Endothelial cell of umbilical vein (primary cell): ENCODE data around the gene C10orf143. TPM values are rescaled to one million over a fixed set of nuclear protein-coding genes. Genes with fewer than 3 reads are reported as not detected.
"Not testable (repeated sequence)": the region's sequence is repeated elsewhere in the genome, so short reads cannot be mapped to it uniquely, and the experiment has no call there.

Experiments
- BruUV-seq: library from RNA; stranded (reverse); fragments of 400-500 nt; replicated peaks from 2 replicates; lab custom pipeline; 2021; lab: Mats Ljungman, UMichigan
- CTCF ChIA-PET: fragments of 300-600, 350-600 bp; sonication (Branson Sonifier 250); formaldehyde crosslinking; loops from one replicate; lab custom pipeline; 2021; ENCODE audit warnings: antibody characterized with exemption, inconsistent platforms; lab: Charles Lee
- POLR2A ChIA-PET: fragments of 300-600, 350-600 bp; sonication (Branson Sonifier 250); formaldehyde crosslinking; loops from one replicate; lab custom pipeline; 2021; ENCODE audit warnings: antibody characterized with exemption, inconsistent platforms; lab: Charles Lee
- DNase-seq: peaks from one replicate; pipeline ENCODE4 v3.0.0-alpha.2; 2011; ENCODE audit warnings: low read depth, low spot score
- FAIRE-seq: peaks from 2 replicates; lab custom pipeline; 2011; peaks lifted over from hg19 to GRCh38; lab: Jason Lieb, UNC
- H2AFZ ChIP-seq: 2 replicates; pipeline ENCODE4 v1.6.0; 2012; ENCODE audit warnings: low read depth, low read length, control low read depth, inconsistent platforms
- H3K27ac ChIP-seq: 2 replicates; pipeline ENCODE4 v1.5.1; 2011; ENCODE audit warnings: low read depth, mild to moderate bottlenecking, control low read depth, low read length, moderate library complexity; ENCODE audit not compliant: insufficient read depth
- H3K27me3 ChIP-seq, 2 experiments: 2 replicates each; pipeline versions ENCODE4 v1.6.0 to v1.6.1; 2011; ENCODE audit warnings: low read length in 2 of 2, mixed read lengths in 1 of 2; ENCODE audit not compliant: control insufficient read depth in 2 of 2, insufficient read depth in 2 of 2
- H3K36me3 ChIP-seq, 2 experiments: 2 replicates in 1 of 2; 3 replicates in 1 of 2; pipeline ENCODE4 v1.5.1; 2011; ENCODE audit warnings: low read length in 2 of 2, mild to moderate bottlenecking in 1 of 2, moderate library complexity in 1 of 2; ENCODE audit not compliant: control insufficient read depth in 2 of 2, insufficient read depth in 2 of 2; ENCODE audit errors: extremely low read depth in 1 of 2
- H3K4me1 ChIP-seq: 3 replicates; pipeline ENCODE4 v1.5.1; 2011; ENCODE audit warnings: mild to moderate bottlenecking, low read length; ENCODE audit not compliant: control insufficient read depth, insufficient read depth; ENCODE audit errors: extremely low read depth
- H3K4me2 ChIP-seq: 2 replicates; pipeline ENCODE4 v1.6.1; 2011; ENCODE audit warnings: low read length, control low read depth, mixed read lengths; ENCODE audit not compliant: insufficient read depth
- H3K4me3 ChIP-seq, 3 experiments: fragments of 200-600 bp in 1 of 3; sonication (generic), shearing (Covaris generic) in 1 of 3; replicated peaks in 1 of 3; 2 replicates each; pipeline ENCODE4 v1.5.1; 2011 to 2016; ENCODE audit warnings: control low read depth in 3 of 3, low read length in 3 of 3, mild to moderate bottlenecking in 2 of 3, inconsistent platforms in 1 of 3, low read depth in 1 of 3, moderate library complexity in 1 of 3; ENCODE audit not compliant: insufficient read depth in 1 of 3
- H3K79me2 ChIP-seq: 2 replicates; pipeline ENCODE4 v1.6.0; 2012; ENCODE audit warnings: low read length, inconsistent platforms; ENCODE audit not compliant: control insufficient read depth, insufficient read depth
- H3K9ac ChIP-seq: replicated peaks from 2 replicates; pipeline ENCODE3; 2011; ENCODE audit warnings: low read length, control low read depth; ENCODE audit not compliant: insufficient read depth; ENCODE audit errors: extremely low read depth
- H3K9me1 ChIP-seq: replicated peaks from 3 replicates; pipeline ENCODE4 v1.6.0; 2011; ENCODE audit warnings: mild to moderate bottlenecking, low read length; ENCODE audit not compliant: control insufficient read depth, insufficient read depth; ENCODE audit errors: extremely low read depth
- H3K9me3 ChIP-seq: replicated peaks from 2 replicates; pipeline ENCODE4 v1.5.1; 2012; ENCODE audit warnings: low read length, inconsistent platforms; ENCODE audit not compliant: control insufficient read depth, insufficient read depth
- H4K20me1 ChIP-seq: replicated peaks from 2 replicates; pipeline ENCODE3; 2011; ENCODE audit warnings: mild to moderate bottlenecking, low read length; ENCODE audit not compliant: control insufficient read depth, insufficient read depth; ENCODE audit errors: extremely low read depth
- CTCF ChIP-seq, 2 donors: IDR thresholded peaks; 1 replicate in 1 of 2; 2 replicates in 1 of 2; pipeline ENCODE4 v1.5.1; 2011; ENCODE audit warnings: low read length in 2 of 2, mild to moderate bottlenecking in 2 of 2, moderate library complexity in 2 of 2, control low read depth in 1 of 2, inconsistent platforms in 1 of 2, low read depth in 1 of 2; ENCODE audit not compliant: insufficient read depth in 1 of 2; ENCODE audit errors: extremely low read depth in 1 of 2
- GATA2 ChIP-seq: IDR thresholded peaks from 2 replicates; pipeline ENCODE4 v1.7.0; 2011; ENCODE audit warnings: low read depth, mild to moderate bottlenecking, moderate library complexity, mixed read lengths, low read length; ENCODE audit not compliant: insufficient read length, insufficient read depth
- MAX ChIP-seq: IDR thresholded peaks from 2 replicates; pipeline ENCODE4 v1.6.1; 2011; ENCODE audit not compliant: insufficient read depth, insufficient read length
- MYC ChIP-seq: IDR thresholded peaks from one replicate; pipeline ENCODE4 v1.6.1; 2011; ENCODE audit warnings: mild to moderate bottlenecking, low read depth, low read length
- POLR2A ChIP-seq: IDR thresholded peaks from 2 replicates; pipeline ENCODE4 v1.6.1; 2012; ENCODE audit warnings: low read depth, mild to moderate bottlenecking, control low read depth, low read length
- POLR2AphosphoS5 ChIP-seq: IDR thresholded peaks from 2 replicates; pipeline ENCODE4 v1.6.1; 2012; ENCODE audit warnings: low read depth, mild to moderate bottlenecking, control low read depth, low read length, moderate library complexity; ENCODE audit not compliant: insufficient read depth
- dilution Hi-C: fragments of 300-500 bp; cut with MboI; formaldehyde crosslinking; loops from one replicate; pipeline ENCODE4 v1.15.0; 2019; ENCODE audit warnings: low sequenced_read_pairs; ENCODE audit not compliant: extremely low pct_ligation_motif_present
- intact Hi-C: fragments of 100-400 bp; cut with micrococcal nuclease; formaldehyde crosslinking; loops from one replicate; pipeline ENCODE4 v1.10.0; 2022
- polyA plus RNA-seq, 4 experiments: library from polyadenylated mRNA; depleted of rRNA in 3 of 4; stranded (reverse) in 3 of 4; unstranded in 1 of 4; fragments of >200 nt; gene quantifications; 2 replicates each; pipeline versions ENCODE4 v1.2.1 to v1.2.3, GENCODE V29; 2011 to 2012; ENCODE audit warnings: missing spikeins in 1 of 4
- total RNA-seq: library from RNA; stranded (reverse); gene quantifications from 2 replicates; pipeline ENCODE4 v1.2.3, GENCODE V29; 2021

C10orf143 gene
- total and polyA plus RNA-seq, 2 donors (not counting 3 experiments of a cell fraction or from before 2014, with no cell fraction given), result 0.26 to 0.44 TPM

- CTCF ChIA-PET, H3K27me3 ChIP-seq, POLR2A ChIA-PET, dilution Hi-C loops, H3K9me3 ChIP-seq, H3K9me1 ChIP-seq, intact Hi-C loops, DNase-seq, H3K79me2 ChIP-seq, H3K4me3 ChIP-seq, H3K9ac ChIP-seq, H3K36me3 ChIP-seq, H4K20me1 ChIP-seq, BruUV-seq, H3K27ac ChIP-seq, H2AFZ ChIP-seq, FAIRE-seq, H3K4me2 ChIP-seq: not testable (repeated sequence)
- H3K4me1 ChIP-seq, result peaks cover 13% of the 10 kb centered on the region
These were observed 2.5 kb downstream of the C10orf143 start for GRCh38 chr10:130108146-130108545.

GRCh38 chr10:130105724-130106123 is 4.9 kb downstream of the C10orf143 start:
- Histone ChIP-seq H3K9me3 (no peaks in the 10 kb centered on the region), H3K4me2 (no peak overlapping the region), H4K20me1 (no peaks in the 10 kb centered on the region), H2AFZ (no peak overlapping the region), H3K79me2 (no peaks in the 10 kb centered on the region), H3K9ac (no peak overlapping the region), H3K36me3 (no peaks in the 10 kb centered on the region), H3K4me3 (no peak overlapping the region), H3K27me3 (no peaks in the 10 kb centered on the region), H3K9me1 (no peaks in the 10 kb centered on the region), H3K4me1 (peaks cover 9% of the 10 kb centered on the region), H3K27ac (no peak overlapping the region)
- no peak for TF ChIP-seq GATA2
- no peak for TF ChIP-seq MAX
- TF ChIP-seq POLR2A, result no peak
- TF ChIP-seq POLR2AphosphoS5, result no peak
- TF ChIP-seq CTCF (IDR thresholded peaks at IDR 0.05; ENCODE audit: extremely low read depth in 1 of 2, insufficient read depth in 1 of 2, low read depth in 1 of 2, low read length in 2 of 2), result no peak
- no peak for TF ChIP-seq MYC
- POLR2A ChIA-PET, result no interaction called here
- dilution Hi-C loops (no loop called here), intact Hi-C loops (no loop called here)
- no peak for DNase-seq
- BruUV-seq, result no TSS peak
- no peak for FAIRE-seq
- CTCF ChIA-PET, result interaction anchor here (1.0 kb wide), 1 partner anchor 22 kb away, joined by 3 read pairs; no protein-coding TSS in a partner anchor
